ENCODE data around the gene P4HTM. TPM values are rescaled to one million over a fixed set of nuclear protein-coding genes. Genes with fewer than 3 reads are reported as not detected.

The P4HTM gene
- total RNA-seq, 1 experiment from 2014 or later: 49.1 TPM

DNA sequence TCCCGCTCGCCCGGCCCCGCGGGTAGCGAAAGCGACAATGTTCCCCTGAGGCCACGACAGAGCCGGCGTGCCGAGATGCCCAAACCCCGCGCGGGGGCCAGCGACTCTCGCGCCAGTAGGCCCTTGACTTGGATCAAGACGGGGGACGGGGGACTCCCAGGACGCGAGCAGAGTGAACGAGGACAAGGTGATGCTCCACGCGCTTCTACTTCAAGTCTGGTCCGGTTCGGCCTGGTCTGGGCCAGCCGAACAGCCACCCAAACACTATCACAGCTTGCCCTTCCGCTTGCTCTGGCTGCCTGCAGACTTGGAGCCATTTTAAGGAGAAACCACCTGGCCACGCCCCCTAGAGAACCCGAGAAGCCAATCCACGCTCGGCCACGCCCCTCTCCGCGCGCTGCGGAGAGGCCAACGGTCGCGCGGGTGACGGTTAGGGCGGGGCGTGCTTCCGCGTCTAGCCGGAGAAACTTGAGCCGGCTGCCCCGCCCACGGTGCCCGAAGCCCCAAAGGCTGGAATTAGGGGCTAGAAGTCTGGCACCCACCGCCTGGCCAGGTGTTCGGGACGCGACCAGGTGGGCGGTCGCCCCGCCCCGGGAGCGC is 31.3 kb downstream of the P4HTM start:
- H3K4me3 ChIP-seq: peak overlapping the region; percentile 70
- H2AFZ ChIP-seq: peak overlapping the region; percentile 82
- H3K27ac ChIP-seq: peak overlapping the region; percentile 87
- H4K20me1 ChIP-seq (ENCODE audit: insufficient read depth): no peaks in the 10 kb centered on the region; the same call in 1 of the 2 replicates
- peak; percentile 89 to 99 for DNase-seq
- TF ChIP-seq EZH2 (IDR thresholded peaks at IDR 0.05; ENCODE audit: low read depth): no peak
- TF ChIP-seq, protein P1, sequence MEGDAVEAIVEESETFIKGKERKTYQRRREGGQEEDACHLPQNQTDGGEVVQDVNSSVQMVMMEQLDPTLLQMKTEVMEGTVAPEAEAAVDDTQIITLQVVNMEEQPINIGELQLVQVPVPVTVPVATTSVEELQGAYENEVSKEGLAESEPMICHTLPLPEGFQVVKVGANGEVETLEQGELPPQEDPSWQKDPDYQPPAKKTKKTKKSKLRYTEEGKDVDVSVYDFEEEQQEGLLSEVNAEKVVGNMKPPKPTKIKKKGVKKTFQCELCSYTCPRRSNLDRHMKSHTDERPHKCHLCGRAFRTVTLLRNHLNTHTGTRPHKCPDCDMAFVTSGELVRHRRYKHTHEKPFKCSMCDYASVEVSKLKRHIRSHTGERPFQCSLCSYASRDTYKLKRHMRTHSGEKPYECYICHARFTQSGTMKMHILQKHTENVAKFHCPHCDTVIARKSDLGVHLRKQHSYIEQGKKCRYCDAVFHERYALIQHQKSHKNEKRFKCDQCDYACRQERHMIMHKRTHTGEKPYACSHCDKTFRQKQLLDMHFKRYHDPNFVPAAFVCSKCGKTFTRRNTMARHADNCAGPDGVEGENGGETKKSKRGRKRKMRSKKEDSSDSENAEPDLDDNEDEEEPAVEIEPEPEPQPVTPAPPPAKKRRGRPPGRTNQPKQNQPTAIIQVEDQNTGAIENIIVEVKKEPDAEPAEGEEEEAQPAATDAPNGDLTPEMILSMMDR (conservative IDR thresholded peaks at IDR 0.05): no peak
- CTCF ChIA-PET: interaction anchor here (0.6 to 1.0 kb wide), 2 partner anchors 33 to 37 kb away, joined by 3 to 4 read pairs; no protein-coding TSS in a partner anchor
- H3K4me2 ChIP-seq: peak overlapping the region; percentile 92
- H3F3A ChIP-seq (ENCODE audit: insufficient read depth, low read depth): peaks cover 44% of the 10 kb centered on the region; the same call in 1 of the 2 replicates
- peaks cover 6% of the 10 kb centered on the region; the same call in 1 of the 2 replicates for H3K36me3 ChIP-seq (ENCODE audit: low read depth)
- POLR2A ChIA-PET (ENCODE audit: unreplicated experiment): interaction anchor here (0.6 to 3.7 kb wide), 8 partner anchors 14 to 780 kb away, joined by 3 to 22 read pairs (median 5); partner anchors contain the start of genes IP6K2, QRICH1, WDR6 and ZNF589
- H3K27me3 ChIP-seq (ENCODE audit: insufficient read depth, low read depth): no peaks in the 10 kb centered on the region
- H3K79me2 ChIP-seq (ENCODE audit: low read depth): peaks cover 57% of the 10 kb centered on the region
- no TSS peak for BruUV-seq (replicated peaks)
- no peaks in the 10 kb centered on the region for H3K9me2 ChIP-seq (ENCODE audit: insufficient read depth)
- intact Hi-C loops (cut with micrococcal nuclease; ENCODE audit: unreplicated experiment): no loop called here
- peaks cover 30% of the 10 kb centered on the region for H3K4me1 ChIP-seq (replicated peaks; ENCODE audit: insufficient read depth)
- no peaks in the 10 kb centered on the region for H3K9me3 ChIP-seq (ENCODE audit: insufficient read depth, low read depth)

DNA sequence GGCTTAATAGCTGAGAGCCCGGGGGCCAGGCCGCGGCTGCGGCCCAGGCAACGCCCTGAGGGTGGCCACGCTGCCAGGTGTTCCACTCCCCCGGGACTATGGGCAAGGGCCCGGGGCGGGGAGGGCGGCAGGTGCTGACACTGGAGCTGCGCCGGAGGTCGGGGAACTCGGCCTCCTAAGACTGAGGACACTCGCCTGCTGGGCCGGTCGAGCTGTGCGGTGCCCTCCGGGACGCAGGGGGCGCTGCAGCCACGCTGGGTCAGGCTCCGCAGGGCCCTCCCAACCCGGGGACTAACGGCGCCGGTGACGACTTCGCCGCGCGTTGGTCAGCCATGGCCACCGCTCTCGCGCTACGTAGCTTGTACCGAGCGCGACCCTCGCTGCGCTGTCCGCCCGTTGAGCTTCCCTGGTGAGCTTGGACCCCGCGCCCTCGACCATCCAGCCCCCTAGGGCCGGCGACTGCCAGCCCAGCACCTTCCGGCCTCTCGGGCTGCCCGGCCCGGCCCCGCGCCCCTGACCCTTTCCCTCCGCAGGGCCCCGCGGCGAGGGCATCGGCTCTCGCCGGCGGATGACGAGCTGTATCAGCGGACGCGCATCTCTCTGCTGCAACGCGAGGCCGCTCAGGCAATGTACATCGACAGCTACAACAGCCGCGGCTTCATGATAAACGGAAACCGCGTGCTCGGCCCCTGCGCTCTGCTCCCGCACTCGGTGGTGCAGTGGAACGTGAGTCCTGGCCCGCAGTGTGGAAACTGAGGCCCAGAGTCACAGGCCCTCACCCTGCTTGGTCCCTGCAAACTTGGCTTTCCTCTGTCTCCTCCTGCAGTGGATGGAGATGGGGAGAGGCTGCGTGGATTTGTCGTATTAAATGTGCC is 32.0 kb downstream of the P4HTM start, which contains the start of gene NDUFAF3:
Gene NDUFAF3 (plus strand): TSS at position 309 of the 875 bp plus-strand sequence. CDS start 24 bp downstream, at position 333.
- Histone ChIP-seq H3F3A (ENCODE audit: insufficient read depth, low read depth) (peaks cover 48% of the 10 kb centered on the region; the same call in 1 of the 2 replicates), H3K9me3 (ENCODE audit: insufficient read depth, low read depth) (no peaks in the 10 kb centered on the region), H3K4me2 (peak within 1 kb of the TSS; percentile 92), H3K4me1 (replicated peaks; ENCODE audit: insufficient read depth) (peaks cover 29% of the 10 kb centered on the region), H3K36me3 (ENCODE audit: low read depth) (peaks cover 9% of the 10 kb centered on the region; the same call in 1 of the 2 replicates), H3K27me3 (ENCODE audit: insufficient read depth, low read depth) (no peaks in the 10 kb centered on the region), H4K20me1 (ENCODE audit: insufficient read depth) (no peaks in the 10 kb centered on the region; the same call in 1 of the 2 replicates), H3K27ac (peak within 1 kb of the TSS; percentile 87), H3K4me3 (peak within 1 kb of the TSS; percentile 70), H3K9me2 (ENCODE audit: insufficient read depth) (no peaks in the 10 kb centered on the region), H3K79me2 (ENCODE audit: low read depth) (peaks cover 64% of the 10 kb centered on the region), H2AFZ (peak within 1 kb of the TSS; percentile 84)
- POLR2A ChIA-PET (ENCODE audit: unreplicated experiment): interaction anchor here (0.5 to 3.7 kb wide), 7 partner anchors 10 to 781 kb away, joined by 3 to 22 read pairs (median 5); partner anchors contain the start of genes QRICH1, WDR6 and ZNF589
- TF ChIP-seq EZH2 (IDR thresholded peaks at IDR 0.05; ENCODE audit: low read depth): no peak
- TF ChIP-seq, protein P1 (conservative IDR thresholded peaks at IDR 0.05): peak; percentile 90
- BruUV-seq (replicated peaks): no TSS peak
- intact Hi-C loops (cut with micrococcal nuclease; ENCODE audit: unreplicated experiment): no loop called here
- DNase-seq: peak; percentile 87 to 97
- CTCF ChIA-PET: interaction anchor here (0.5 to 1.0 kb wide), 3 partner anchors 34 to 318 kb away, joined by 3 to 4 read pairs (median 4); no protein-coding TSS in a partner anchor

DNA sequence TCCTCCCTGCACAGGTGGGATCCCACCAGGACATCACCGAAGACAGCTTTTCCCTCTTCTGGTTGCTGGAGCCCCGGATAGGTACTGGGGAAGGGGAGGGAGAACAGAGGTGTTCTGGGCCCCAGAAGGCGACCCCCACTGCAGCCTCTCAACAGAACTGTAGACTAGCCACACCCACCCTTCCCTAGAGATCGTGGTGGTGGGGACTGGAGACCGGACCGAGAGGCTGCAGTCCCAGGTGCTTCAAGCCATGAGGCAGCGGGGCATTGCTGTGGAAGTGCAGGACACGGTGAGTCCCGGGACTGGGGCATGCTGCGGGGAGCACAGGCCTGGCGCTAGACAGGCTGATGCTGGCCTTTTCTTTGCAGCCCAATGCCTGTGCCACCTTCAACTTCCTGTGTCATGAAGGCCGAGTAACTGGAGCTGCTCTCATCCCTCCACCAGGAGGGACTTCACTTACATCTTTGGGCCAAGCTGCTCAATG is 32.7 kb downstream of the P4HTM start:
- H3F3A ChIP-seq (ENCODE audit: insufficient read depth, low read depth): peaks cover 55% of the 10 kb centered on the region; the same call in 1 of the 2 replicates
- CTCF ChIA-PET: no interaction called here
- H3K27ac ChIP-seq: peak overlapping the region; percentile 87
- no TSS peak for BruUV-seq (replicated peaks)
- peaks cover 14% of the 10 kb centered on the region; the same call in 1 of the 2 replicates for H3K36me3 ChIP-seq (ENCODE audit: low read depth)
- H3K4me2 ChIP-seq: peak overlapping the region; percentile 92
- H3K27me3 ChIP-seq (ENCODE audit: insufficient read depth, low read depth): no peaks in the 10 kb centered on the region
- no peaks in the 10 kb centered on the region for H3K9me2 ChIP-seq (ENCODE audit: insufficient read depth)
- no peaks in the 10 kb centered on the region; the same call in 1 of the 2 replicates for H4K20me1 ChIP-seq (ENCODE audit: insufficient read depth)
- H3K4me3 ChIP-seq: peak overlapping the region; percentile 70
- peak overlapping the region; percentile 84; the same call in 1 of the 2 replicates for H2AFZ ChIP-seq
- TF ChIP-seq, protein P1 (conservative IDR thresholded peaks at IDR 0.05): no peak
- TF ChIP-seq EZH2 (IDR thresholded peaks at IDR 0.05; ENCODE audit: low read depth): no peak
- peaks cover 71% of the 10 kb centered on the region for H3K79me2 ChIP-seq (ENCODE audit: low read depth)
- DNase-seq: no peak
- POLR2A ChIA-PET (ENCODE audit: unreplicated experiment): interaction anchor here (0.7 to 3.7 kb wide), 2 partner anchors 15 to 427 kb away, joined by 3 to 22 read pairs; partner anchors contain the start of gene WDR6
- H3K4me1 ChIP-seq (replicated peaks; ENCODE audit: insufficient read depth): peaks cover 25% of the 10 kb centered on the region
- H3K9me3 ChIP-seq (ENCODE audit: insufficient read depth, low read depth): no peaks in the 10 kb centered on the region
- intact Hi-C loops (cut with micrococcal nuclease; ENCODE audit: unreplicated experiment): no loop called here
